NB4 (cell line): ENCODE data around the gene RHOH.

ENCODE experiments used
- POLR2A ChIP-seq: IDR thresholded peaks from 2 replicates; pipeline ENCODE4 v1.6.1; 2011; ENCODE audit warnings: mild to moderate bottlenecking; ENCODE audit not compliant: insufficient read length; ENCODE audit errors: extremely low read depth
- TF ChIP-seq, protein P1 (sequence below): IDR thresholded peaks from one replicate; pipeline ENCODE4 v1.5.1; 2012; ENCODE audit warnings: low read depth, low read length
- TF ChIP-seq, protein P2 (sequence below): IDR thresholded peaks from 2 replicates; pipeline ENCODE4 v1.6.1; 2011; ENCODE audit warnings: low read depth, low read length

DNA sequence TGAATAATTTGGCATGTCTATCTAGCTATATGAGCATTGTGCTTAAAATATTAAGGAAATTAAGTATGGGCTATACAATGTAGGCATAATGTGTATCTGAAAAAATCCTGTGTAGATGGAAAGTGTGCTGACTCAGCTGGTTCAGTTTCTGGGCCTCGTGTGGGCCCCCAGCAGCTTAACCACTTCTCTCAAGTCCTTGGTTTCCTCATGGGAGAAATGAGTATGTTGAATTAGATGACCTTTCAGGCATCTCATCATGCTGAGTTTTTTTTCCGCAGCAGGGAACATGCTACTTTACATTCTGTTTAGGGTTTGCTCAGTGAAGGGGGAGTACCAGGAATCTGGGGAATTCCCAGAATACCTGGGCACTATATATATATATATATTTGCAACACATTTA is 30.5 kb downstream of the RHOH start:
- TF ChIP-seq, protein P1, sequence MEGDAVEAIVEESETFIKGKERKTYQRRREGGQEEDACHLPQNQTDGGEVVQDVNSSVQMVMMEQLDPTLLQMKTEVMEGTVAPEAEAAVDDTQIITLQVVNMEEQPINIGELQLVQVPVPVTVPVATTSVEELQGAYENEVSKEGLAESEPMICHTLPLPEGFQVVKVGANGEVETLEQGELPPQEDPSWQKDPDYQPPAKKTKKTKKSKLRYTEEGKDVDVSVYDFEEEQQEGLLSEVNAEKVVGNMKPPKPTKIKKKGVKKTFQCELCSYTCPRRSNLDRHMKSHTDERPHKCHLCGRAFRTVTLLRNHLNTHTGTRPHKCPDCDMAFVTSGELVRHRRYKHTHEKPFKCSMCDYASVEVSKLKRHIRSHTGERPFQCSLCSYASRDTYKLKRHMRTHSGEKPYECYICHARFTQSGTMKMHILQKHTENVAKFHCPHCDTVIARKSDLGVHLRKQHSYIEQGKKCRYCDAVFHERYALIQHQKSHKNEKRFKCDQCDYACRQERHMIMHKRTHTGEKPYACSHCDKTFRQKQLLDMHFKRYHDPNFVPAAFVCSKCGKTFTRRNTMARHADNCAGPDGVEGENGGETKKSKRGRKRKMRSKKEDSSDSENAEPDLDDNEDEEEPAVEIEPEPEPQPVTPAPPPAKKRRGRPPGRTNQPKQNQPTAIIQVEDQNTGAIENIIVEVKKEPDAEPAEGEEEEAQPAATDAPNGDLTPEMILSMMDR, result no peak
- TF ChIP-seq POLR2A, result no peak
- TF ChIP-seq, protein P2, sequence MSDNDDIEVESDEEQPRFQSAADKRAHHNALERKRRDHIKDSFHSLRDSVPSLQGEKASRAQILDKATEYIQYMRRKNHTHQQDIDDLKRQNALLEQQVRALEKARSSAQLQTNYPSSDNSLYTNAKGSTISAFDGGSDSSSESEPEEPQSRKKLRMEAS, result no peak
